GM12873 (cell line): Measurements from ENCODE around the gene ARID1B.

ENCODE experiments used
- TF ChIP-seq, protein P1 (sequence below): IDR thresholded peaks from 2 replicates; pipeline ENCODE4 v1.5.1; 2012; ENCODE audit warnings: low read depth, mild to moderate bottlenecking, moderate library complexity, low read length, control low read depth; ENCODE audit not compliant: insufficient read depth; ENCODE audit errors: missing control alignments

ARID1B gene

DNA sequence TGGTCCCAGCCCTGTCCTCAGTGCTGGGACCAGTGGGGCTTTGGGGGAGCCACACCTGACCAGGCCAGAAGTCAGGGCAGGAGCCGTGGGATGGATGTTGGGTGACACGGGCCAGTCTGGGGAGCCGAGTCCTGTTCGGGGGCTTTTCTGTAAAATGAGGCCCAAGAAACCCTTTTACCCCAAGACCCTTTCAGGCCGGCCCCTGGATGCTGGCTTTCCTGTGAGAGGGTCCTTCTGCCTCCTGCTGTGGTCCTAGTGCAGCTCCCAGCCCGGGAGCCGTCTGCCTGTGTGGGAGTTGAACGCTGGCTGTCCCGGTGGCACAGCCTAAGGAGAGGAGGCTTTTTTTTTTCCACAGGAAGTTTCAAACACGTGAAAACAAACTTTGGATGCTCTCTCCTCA, 422.9 kb downstream of the ARID1B start:
- TF ChIP-seq, protein P1, sequence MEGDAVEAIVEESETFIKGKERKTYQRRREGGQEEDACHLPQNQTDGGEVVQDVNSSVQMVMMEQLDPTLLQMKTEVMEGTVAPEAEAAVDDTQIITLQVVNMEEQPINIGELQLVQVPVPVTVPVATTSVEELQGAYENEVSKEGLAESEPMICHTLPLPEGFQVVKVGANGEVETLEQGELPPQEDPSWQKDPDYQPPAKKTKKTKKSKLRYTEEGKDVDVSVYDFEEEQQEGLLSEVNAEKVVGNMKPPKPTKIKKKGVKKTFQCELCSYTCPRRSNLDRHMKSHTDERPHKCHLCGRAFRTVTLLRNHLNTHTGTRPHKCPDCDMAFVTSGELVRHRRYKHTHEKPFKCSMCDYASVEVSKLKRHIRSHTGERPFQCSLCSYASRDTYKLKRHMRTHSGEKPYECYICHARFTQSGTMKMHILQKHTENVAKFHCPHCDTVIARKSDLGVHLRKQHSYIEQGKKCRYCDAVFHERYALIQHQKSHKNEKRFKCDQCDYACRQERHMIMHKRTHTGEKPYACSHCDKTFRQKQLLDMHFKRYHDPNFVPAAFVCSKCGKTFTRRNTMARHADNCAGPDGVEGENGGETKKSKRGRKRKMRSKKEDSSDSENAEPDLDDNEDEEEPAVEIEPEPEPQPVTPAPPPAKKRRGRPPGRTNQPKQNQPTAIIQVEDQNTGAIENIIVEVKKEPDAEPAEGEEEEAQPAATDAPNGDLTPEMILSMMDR = no peak

- TF ChIP-seq, protein P1 = no peak
Observed at GRCh38 chr6:157200611-157201010, 423.4 kb downstream of the ARID1B start.

- TF ChIP-seq, protein P1 = no peak
Observed at GRCh38 chr6:157201083-157201482, 423.9 kb downstream of the ARID1B start.

- TF ChIP-seq, protein P1 = no peak
Observed at GRCh38 chr6:157203312-157203744, 426.1 kb downstream of the ARID1B start.

GRCh38 chr6:157203764-157204163, 426.6 kb downstream of the ARID1B start:
- TF ChIP-seq, protein P1 = no peak

DNA sequence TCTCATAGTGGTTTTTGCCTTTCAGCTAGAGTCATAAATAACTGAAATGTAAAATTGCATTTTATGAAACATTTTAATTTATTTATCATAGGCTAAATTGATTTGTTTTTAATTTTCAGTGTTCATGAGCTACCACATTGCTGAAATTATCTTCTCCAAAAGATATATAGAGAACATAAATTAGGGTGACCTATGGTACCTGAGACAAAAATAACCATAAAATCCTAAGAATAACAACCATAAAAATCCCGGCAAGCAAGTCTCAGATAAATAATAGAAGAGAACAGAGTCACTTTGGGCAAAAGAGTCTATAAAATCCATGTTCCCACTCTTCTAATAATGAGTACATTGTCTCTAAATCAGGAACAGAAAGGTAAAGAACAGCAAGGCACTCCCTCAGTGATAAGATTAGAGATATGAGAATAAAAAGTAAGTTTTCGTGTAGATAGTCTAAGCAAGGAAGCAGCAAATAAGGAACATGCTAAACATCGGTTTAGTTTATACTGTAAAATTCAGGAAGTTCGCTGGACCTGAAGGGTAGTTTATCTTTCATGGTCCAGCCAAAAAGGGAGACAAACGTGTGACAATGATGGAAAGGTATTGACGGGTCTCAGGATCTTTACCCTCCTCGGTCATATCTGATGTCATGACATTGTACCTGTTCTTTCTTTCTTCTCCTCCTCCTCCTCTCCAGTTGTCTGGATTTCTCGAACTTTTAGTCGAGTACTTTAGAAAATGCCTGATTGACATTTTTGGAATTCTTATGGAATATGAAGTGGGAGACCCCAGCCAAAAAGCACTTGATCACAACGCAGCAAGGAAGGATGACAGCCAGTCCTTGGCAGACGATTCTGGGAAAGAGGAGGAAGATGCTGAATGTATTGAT, 428.5 kb downstream of the ARID1B start:
- TF ChIP-seq, protein P1 = no peak

DNA sequence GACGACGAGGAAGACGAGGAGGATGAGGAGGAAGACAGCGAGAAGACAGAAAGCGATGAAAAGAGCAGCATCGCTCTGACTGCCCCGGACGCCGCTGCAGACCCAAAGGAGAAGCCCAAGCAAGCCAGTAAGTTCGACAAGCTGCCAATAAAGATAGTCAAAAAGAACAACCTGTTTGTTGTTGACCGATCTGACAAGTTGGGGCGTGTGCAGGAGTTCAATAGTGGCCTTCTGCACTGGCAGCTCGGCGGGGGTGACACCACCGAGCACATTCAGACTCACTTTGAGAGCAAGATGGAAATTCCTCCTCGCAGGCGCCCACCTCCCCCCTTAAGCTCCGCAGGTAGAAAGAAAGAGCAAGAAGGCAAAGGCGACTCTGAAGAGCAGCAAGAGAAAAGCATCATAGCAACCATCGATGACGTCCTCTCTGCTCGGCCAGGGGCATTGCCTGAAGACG, 429.2 kb downstream of the ARID1B start:
- TF ChIP-seq, protein P1 = no peak
